C4-2B (cell line): ENCODE measurements around the gene CT45A8.
"Not testable (repeated sequence)": the region's sequence is repeated elsewhere in the genome, so short reads cannot be mapped to it uniquely, and the experiment has no call there.

Source experiments
- H3K27ac ChIP-seq: fragments of 450-650 bp; 2 replicates; pipeline ENCODE4 v1.5.1; 2017
- CTCF ChIP-seq: fragments of 450-650 bp; conservative IDR thresholded peaks from 2 replicates; pipeline ENCODE4 v1.5.1; 2017; ENCODE audit warnings: mild to moderate bottlenecking
- ZFX ChIP-seq: fragments of 450-650 bp; IDR thresholded peaks from 2 replicates; pipeline ENCODE4 v1.6.1; 2017

Gene CT45A8, protein sequence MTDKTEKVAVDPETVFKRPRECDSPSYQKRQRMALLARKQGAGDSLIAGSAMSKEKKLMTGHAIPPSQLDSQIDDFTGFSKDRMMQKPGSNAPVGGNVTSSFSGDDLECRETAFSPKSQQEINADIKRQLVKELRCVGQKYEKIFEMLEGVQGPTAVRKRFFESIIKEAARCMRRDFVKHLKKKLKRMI

DNA sequence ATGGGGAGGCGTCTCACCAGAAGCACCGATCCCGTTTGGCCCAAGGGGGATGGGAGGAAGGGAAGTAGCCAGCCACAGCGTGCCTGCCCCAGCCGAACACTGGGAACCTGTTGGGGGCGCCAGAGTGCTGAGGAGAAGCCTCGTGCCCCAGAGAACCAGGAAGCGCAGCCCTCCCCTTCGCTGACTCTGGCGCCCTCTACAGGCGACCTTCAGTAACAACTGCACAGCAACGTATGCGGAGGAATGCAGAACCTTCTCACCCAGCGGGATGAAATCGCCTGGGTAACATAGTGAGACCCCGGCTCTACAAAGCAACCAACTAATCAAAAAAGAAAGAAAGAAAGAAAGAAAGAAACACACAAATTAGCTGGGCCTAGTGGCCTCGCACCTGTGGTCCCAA is at the start of gene CT45A8:
Gene CT45A8 (minus strand): TSS at position 101 of the 400 bp plus-strand sequence. CDS start 3,755 bp downstream, outside the sequence.
- H3K27ac ChIP-seq = not testable (repeated sequence)

DNA sequence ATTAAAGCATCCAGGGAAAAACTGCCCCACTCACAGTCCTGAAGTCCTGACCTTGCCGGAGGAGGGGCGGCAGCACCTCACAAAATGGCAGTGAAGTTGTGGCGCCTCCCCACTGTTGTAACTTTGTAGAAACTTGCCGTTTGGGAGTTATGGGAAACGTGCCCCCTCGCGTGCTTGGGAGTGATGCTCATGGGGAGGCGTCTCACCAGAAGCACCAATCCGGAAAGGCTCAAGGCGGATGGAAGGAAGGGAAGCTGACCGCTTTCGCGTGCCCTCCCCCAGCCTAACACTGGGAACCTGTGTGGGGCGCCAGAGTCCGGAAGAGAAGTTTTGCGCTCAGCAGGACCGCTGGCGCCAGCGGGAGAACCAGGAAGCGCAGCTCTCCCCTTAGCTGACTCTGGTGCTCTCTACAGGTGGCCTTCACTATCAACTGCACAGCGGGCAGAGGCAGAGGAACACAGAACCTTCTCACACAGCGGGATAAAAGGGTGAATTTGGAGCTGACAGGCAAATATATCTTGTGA is 39.0 kb upstream of the CT45A8 start, which contains the start of the genes CT45A10 and SAGE1:
Gene CT45A10 (minus strand): TSS at position 151 of the 524 bp plus-strand sequence. CDS start 8,100 bp downstream, outside the sequence.
Gene SAGE1 (plus strand): TSS at position 423 of the 524 bp plus-strand sequence. CDS start 2,527 bp downstream, outside the sequence.
- TF ChIP-seq ZFX (no peak), CTCF (peak; percentile 43)
- H3K27ac ChIP-seq = peak within 1 kb of the TSS; percentile 67

DNA sequence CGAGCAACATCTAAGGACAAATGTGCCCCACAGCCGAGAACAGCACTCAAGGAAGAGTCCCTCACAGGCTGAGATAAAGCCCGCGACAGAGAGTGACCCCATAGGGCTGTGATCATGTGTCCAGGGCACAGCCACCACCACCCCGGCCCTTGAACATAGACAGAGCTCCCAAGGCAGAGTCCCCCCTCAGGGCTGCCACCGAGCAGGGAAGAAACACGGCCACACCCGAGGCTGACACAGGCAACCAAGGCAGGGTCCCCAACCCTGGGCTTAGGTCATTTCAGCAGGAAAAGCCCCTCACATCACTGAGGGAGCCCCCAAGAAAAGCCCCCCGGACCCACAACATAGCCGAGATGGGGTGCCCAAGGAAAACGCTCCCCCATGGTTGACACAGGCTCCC is 38.4 kb upstream of the CT45A8 start:
- TF ChIP-seq ZFX (no peak), CTCF (no peak)
- peak overlapping the region; percentile 67 for H3K27ac ChIP-seq

GRCh38 chrX:135890087-135890585 is 35.8 kb upstream of the CT45A8 start:
- no peak overlapping the region for H3K27ac ChIP-seq
- no peak for TF ChIP-seq ZFX
- no peak for TF ChIP-seq CTCF

- peak; percentile 44 for TF ChIP-seq CTCF
- not testable (repeated sequence) for H3K27ac ChIP-seq
These were observed 34.6 kb upstream of the CT45A8 start for GRCh38 chrX:135888976-135889375.

GRCh38 chrX:135888230-135888629 is 33.9 kb upstream of the CT45A8 start:
- H3K27ac ChIP-seq = not testable (repeated sequence)

- not testable (repeated sequence) for H3K27ac ChIP-seq
These were observed 28.4 kb upstream of the CT45A8 start for GRCh38 chrX:135882741-135883140.

GRCh38 chrX:135871712-135872111 is 17.4 kb upstream of the CT45A8 start, which contains the start of gene CT45A9:
CT45A9 (minus strand) TSS chrX:135871812; CDS start chrX:135868061, 3,751 bp downstream.
- H3K27ac ChIP-seq = not testable (repeated sequence)

- not testable (repeated sequence) for H3K27ac ChIP-seq
These were observed 17.2 kb downstream of the CT45A8 start, which contains the start of gene CT45A7 for GRCh38 chrX:135837180-135837579. CT45A7 (minus strand) TSS chrX:135837280; CDS start chrX:135833533, 3,747 bp downstream.

DNA sequence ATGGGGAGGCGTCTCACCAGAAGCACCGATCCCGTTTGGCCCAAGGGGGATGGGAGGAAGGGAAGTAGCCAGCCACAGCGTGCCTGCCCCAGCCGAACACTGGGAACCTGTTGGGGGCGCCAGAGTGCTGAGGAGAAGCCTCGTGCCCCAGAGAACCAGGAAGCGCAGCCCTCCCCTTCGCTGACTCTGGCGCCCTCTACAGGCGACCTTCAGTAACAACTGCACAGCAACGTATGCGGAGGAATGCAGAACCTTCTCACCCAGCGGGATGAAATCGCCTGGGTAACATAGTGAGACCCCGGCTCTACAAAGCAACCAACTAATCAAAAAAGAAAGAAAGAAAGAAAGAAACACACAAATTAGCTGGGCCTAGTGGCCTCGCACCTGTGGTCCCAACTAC is 34.4 kb downstream of the CT45A8 start, which contains the start of gene CT45A2:
Gene CT45A2 (minus strand): TSS at position 101 of the 400 bp plus-strand sequence. CDS start 3,747 bp downstream, outside the sequence.
- not testable (repeated sequence) for H3K27ac ChIP-seq

- H3K27ac ChIP-seq = not testable (repeated sequence)
These were observed 51.7 kb downstream of the CT45A8 start, which contains the start of gene CT45A6 for GRCh38 chrX:135802687-135803086. CT45A6 (minus strand) TSS chrX:135802787; CDS start chrX:135798993, 3,794 bp downstream.
